Sigmoid colon (tissue), 4 donors: ENCODE results near the gene SNTG2.

Experiments
- CTCF ChIP-seq, 4 experiments: fragments of 450-650 bp in 3 of 4; fragments of 200-600 bp in 1 of 4; IDR thresholded peaks; one replicate each; pipeline ENCODE4 v1.5.1; 2016 to 2019; ENCODE audit warnings: antibody characterized with exemption in 4 of 4, mild to moderate bottlenecking in 3 of 4, moderate library complexity in 2 of 4
- EP300 ChIP-seq, 4 donors: sonication (generic); formaldehyde crosslinking; IDR thresholded peaks; one replicate each; pipeline ENCODE4 v1.6.1; 2017; ENCODE audit warnings: antibody characterized with exemption in 4 of 4
- POLR2A ChIP-seq, 2 donors: fragments of 450-650 bp; IDR thresholded peaks; one replicate each; pipeline ENCODE4 v1.6.1; 2016; ENCODE audit warnings: antibody characterized with exemption in 2 of 2, mild to moderate bottlenecking in 2 of 2, moderate library complexity in 2 of 2
- POLR2AphosphoS5 ChIP-seq, 4 donors: sonication (generic); formaldehyde crosslinking; IDR thresholded peaks; one replicate each; pipeline ENCODE4 v1.6.1; 2017; ENCODE audit warnings: antibody characterized with exemption in 4 of 4

- TF ChIP-seq POLR2AphosphoS5 (IDR thresholded peaks at IDR 0.05) (no peak), CTCF (IDR thresholded peaks at IDR 0.05) (no peak), POLR2A (IDR thresholded peaks at IDR 0.05) (no peak), EP300 (IDR thresholded peaks at IDR 0.05) (no peak)
Measured at GRCh38 chr2:1238598-1239138, 288.0 kb downstream of the SNTG2 start.
